GM15510 (cell line): ENCODE data around the gene MAML1.

Source experiments
- POLR2A ChIP-seq: IDR thresholded peaks from 3 replicates; pipeline ENCODE4 v1.6.1; 2011; ENCODE audit warnings: borderline replicate concordance; ENCODE audit not compliant: insufficient read length; ENCODE audit errors: extremely low read depth

MAML1 gene

GRCh38 chr5:179794171-179794570 is 61.5 kb downstream of the MAML1 start:
- TF ChIP-seq POLR2A, result no peak

GRCh38 chr5:179794575-179794974 is 62.0 kb downstream of the MAML1 start:
- TF ChIP-seq POLR2A, result no peak

GRCh38 chr5:179795049-179795862 is 62.6 kb downstream of the MAML1 start:
- peak; percentile 5 for TF ChIP-seq POLR2A

GRCh38 chr5:179795863-179796833 is 63.5 kb downstream of the MAML1 start:
- TF ChIP-seq POLR2A, result peak; percentile 66

- TF ChIP-seq POLR2A, result no peak
Observed at GRCh38 chr5:179796877-179797608, 64.4 kb downstream of the MAML1 start.

GRCh38 chr5:179797741-179798140 is 65.1 kb downstream of the MAML1 start:
- no peak for TF ChIP-seq POLR2A

- TF ChIP-seq POLR2A, result no peak
Observed at GRCh38 chr5:179798144-179798770, 65.6 kb downstream of the MAML1 start.

- no peak for TF ChIP-seq POLR2A
Observed at GRCh38 chr5:179798771-179799643, 66.4 kb downstream of the MAML1 start.

GRCh38 chr5:179799644-179799973 is 67.0 kb downstream of the MAML1 start:
- TF ChIP-seq POLR2A, result no peak

GRCh38 chr5:179800071-179800695 is 67.6 kb downstream of the MAML1 start:
- no peak for TF ChIP-seq POLR2A

GRCh38 chr5:179800696-179801201 is 68.1 kb downstream of the MAML1 start:
- TF ChIP-seq POLR2A, result no peak

- TF ChIP-seq POLR2A, result no peak
Observed at GRCh38 chr5:179801304-179802206, 68.9 kb downstream of the MAML1 start.
